PC-3 (cell line): ENCODE results near the gene NRM. TPM values are rescaled to one million over a fixed set of nuclear protein-coding genes. Genes with fewer than 3 reads are reported as not detected.
"Not testable (repeated sequence)": the region's sequence is repeated elsewhere in the genome, so short reads cannot be mapped to it uniquely, and the experiment has no call there.

Source experiments
- ATAC-seq: fragments of 200-7000 bp; cut with Tn5 transposase; 2 replicates; pipeline ENCODE4 v1.9.1; 2020; ENCODE audit warnings: mild to moderate bottlenecking, moderate library complexity
- BruUV-seq: library from RNA; stranded (reverse); fragments of 400-500 nt; replicated peaks from 2 replicates; lab custom pipeline; 2021; lab: Mats Ljungman, UMichigan
- CTCF ChIA-PET: fragments of 300-600 bp; sonication (Branson Sonifier 250); formaldehyde crosslinking; loops from one replicate; lab custom pipeline; 2022; ENCODE audit warnings: antibody characterized with exemption; lab: Charles Lee
- POLR2A ChIA-PET: fragments of 300-600 bp; sonication (Branson Sonifier 250); formaldehyde crosslinking; loops from one replicate; lab custom pipeline; 2022; ENCODE audit warnings: antibody characterized with exemption; ENCODE audit not compliant: unreplicated experiment; lab: Charles Lee
- DNase-seq: peaks from one replicate; pipeline ENCODE4 v3.0.0-alpha.2; 2015
- H2AFZ ChIP-seq: fragments of 300-600 bp; sonication (generic); 2 replicates; pipeline ENCODE4 v1.6.0; 2016; ENCODE audit warnings: antibody characterized with exemption, low read length
- H3F3A ChIP-seq: fragments of 300-600 bp; sonication (generic); one replicate; pipeline ENCODE4 v1.6.0; 2017; ENCODE audit warnings: antibody characterized with exemption, low read length, control low read depth, mild to moderate bottlenecking; ENCODE audit not compliant: unreplicated experiment
- H3K27ac ChIP-seq: fragments of 300-600 bp; sonication (generic); 2 replicates; pipeline ENCODE4 v1.5.1; 2016; ENCODE audit warnings: mild to moderate bottlenecking, low read length
- H3K27me3 ChIP-seq: fragments of 300-600 bp; sonication (generic); 2 replicates; pipeline ENCODE4 v1.6.1; 2016; ENCODE audit warnings: low read length, mixed read lengths
- H3K36me3 ChIP-seq: fragments of 300-600 bp; sonication (generic); 2 replicates; pipeline ENCODE4 v1.6.1; 2016; ENCODE audit warnings: low read depth, mixed run types, low read length, mixed read lengths
- H3K4me1 ChIP-seq: fragments of 300-600 bp; sonication (generic); 2 replicates; pipeline ENCODE4 v1.5.1; 2016; ENCODE audit warnings: low read length; ENCODE audit not compliant: insufficient read depth
- H3K4me2 ChIP-seq: fragments of 300-600 bp; sonication (generic); 2 replicates; pipeline ENCODE4 v1.6.0; 2016; ENCODE audit warnings: low read length
- H3K4me3 ChIP-seq: fragments of 300-600 bp; sonication (generic); 2 replicates; pipeline ENCODE4 v1.5.1; 2016; ENCODE audit warnings: mild to moderate bottlenecking, low read length, mixed read lengths
- H3K79me2 ChIP-seq: fragments of 300-600 bp; sonication (generic); 2 replicates; pipeline ENCODE4 v1.6.1; 2017; ENCODE audit warnings: low read length, mixed read lengths
- H3K9ac ChIP-seq: fragments of 300-600 bp; sonication (generic); 2 replicates; pipeline ENCODE4 v1.6.0; 2016; ENCODE audit warnings: mild to moderate bottlenecking, low read length
- H3K9me2 ChIP-seq: fragments of 300-600 bp; sonication (generic); replicated peaks from 2 replicates; pipeline ENCODE4 v1.6.1; 2016; ENCODE audit warnings: mixed run types, low read length, mixed read lengths
- H3K9me3 ChIP-seq: fragments of 300-600 bp; sonication (generic); 2 replicates; pipeline ENCODE4 v1.6.1; 2016; ENCODE audit warnings: low read length, mixed read lengths
- H4K20me1 ChIP-seq: fragments of 300-600 bp; sonication (generic); 2 replicates; pipeline ENCODE4 v1.6.1; 2016; ENCODE audit warnings: low read length, mixed read lengths
- EZH2phosphoT487 ChIP-seq: fragments of 300-600 bp; sonication (generic); IDR thresholded peaks from 2 replicates; pipeline ENCODE4 v1.6.1; 2018; ENCODE audit warnings: mild to moderate bottlenecking, antibody characterized with exemption, low read length, borderline replicate concordance
- intact Hi-C: fragments of 100-400 bp; cut with micrococcal nuclease; formaldehyde crosslinking; loops from 2 replicates; pipeline ENCODE4 v1.9.0; 2023
- total RNA-seq: library from RNA; depleted of rRNA; stranded (reverse); fragments of >200 nt; gene quantifications from 2 replicates; pipeline ENCODE4 v1.2.3, GENCODE V29; 2014

Gene NRM
- total RNA-seq, 1 experiment from 2014 or later: 8.5 TPM

DNA sequence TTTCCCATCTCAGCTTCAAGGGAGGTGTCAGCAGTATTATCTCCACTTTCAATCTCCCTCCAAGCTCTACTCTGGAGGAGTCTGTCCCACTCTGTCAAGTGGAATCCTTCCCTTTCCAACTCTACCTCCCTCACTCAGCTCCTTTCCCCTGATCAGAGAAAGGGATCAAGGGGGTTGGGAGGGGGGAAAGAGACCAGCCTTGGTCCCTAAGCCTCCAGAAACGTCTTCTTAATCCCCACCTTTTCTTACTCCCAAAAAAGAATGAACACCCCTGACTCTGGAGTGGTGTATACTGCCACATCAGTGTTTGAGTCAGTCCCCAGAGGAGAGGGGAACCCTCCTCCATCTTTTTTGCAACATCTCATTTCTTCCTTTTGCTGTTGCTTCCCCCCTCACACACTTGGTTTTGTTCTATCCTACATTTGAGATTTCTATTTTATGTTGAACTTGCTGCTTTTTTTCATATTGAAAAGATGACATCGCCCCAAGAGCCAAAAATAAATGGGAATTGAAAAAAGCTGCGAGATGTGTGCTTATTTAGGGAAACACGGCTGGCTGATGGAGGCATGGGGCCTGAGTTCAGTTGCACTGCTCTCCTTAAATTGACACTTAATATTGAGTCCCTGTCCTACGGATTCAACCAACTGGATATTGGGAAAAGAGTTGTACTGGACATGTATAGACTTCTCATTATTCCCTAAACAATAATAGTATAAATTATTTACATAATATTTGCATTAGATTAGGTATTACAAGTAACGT lies 34.3 kb upstream of the NRM start:
- no peak for TF ChIP-seq EZH2phosphoT487
- ChIA-PET CTCF (no interaction called here), POLR2A (interaction anchor here (0.7 kb wide), 1 partner anchor 44 kb away, joined by 3 read pairs; no protein-coding TSS in a partner anchor)
- H3K9me3 ChIP-seq: no peaks in the 10 kb centered on the region
- peaks cover 29% of the 10 kb centered on the region for H3F3A ChIP-seq
- intact Hi-C loops: loop anchor here (1.0 to 10.0 kb wide), 4 partner anchors 152 to 362 kb away; partner anchors contain the start of gene HLA-E
- peaks cover 32% of the 10 kb centered on the region for H4K20me1 ChIP-seq
- no peaks in the 10 kb centered on the region for H3K27me3 ChIP-seq
- peak overlapping the region; percentile 2; the same call in 1 of the 2 replicates for H3K27ac ChIP-seq
- H3K79me2 ChIP-seq: peaks cover 52% of the 10 kb centered on the region
- H3K9ac ChIP-seq: no peak overlapping the region
- BruUV-seq: no TSS peak
- H3K4me2 ChIP-seq: peak overlapping the region; percentile 20; the same call in 1 of the 2 replicates
- H3K9me2 ChIP-seq: no peaks in the 10 kb centered on the region
- no peak for ATAC-seq
- no peak for DNase-seq
- H3K4me3 ChIP-seq: no peak overlapping the region
- H2AFZ ChIP-seq: no peak overlapping the region
- H3K36me3 ChIP-seq: peaks cover 44% of the 10 kb centered on the region
- H3K4me1 ChIP-seq: peaks cover 12% of the 10 kb centered on the region

DNA sequence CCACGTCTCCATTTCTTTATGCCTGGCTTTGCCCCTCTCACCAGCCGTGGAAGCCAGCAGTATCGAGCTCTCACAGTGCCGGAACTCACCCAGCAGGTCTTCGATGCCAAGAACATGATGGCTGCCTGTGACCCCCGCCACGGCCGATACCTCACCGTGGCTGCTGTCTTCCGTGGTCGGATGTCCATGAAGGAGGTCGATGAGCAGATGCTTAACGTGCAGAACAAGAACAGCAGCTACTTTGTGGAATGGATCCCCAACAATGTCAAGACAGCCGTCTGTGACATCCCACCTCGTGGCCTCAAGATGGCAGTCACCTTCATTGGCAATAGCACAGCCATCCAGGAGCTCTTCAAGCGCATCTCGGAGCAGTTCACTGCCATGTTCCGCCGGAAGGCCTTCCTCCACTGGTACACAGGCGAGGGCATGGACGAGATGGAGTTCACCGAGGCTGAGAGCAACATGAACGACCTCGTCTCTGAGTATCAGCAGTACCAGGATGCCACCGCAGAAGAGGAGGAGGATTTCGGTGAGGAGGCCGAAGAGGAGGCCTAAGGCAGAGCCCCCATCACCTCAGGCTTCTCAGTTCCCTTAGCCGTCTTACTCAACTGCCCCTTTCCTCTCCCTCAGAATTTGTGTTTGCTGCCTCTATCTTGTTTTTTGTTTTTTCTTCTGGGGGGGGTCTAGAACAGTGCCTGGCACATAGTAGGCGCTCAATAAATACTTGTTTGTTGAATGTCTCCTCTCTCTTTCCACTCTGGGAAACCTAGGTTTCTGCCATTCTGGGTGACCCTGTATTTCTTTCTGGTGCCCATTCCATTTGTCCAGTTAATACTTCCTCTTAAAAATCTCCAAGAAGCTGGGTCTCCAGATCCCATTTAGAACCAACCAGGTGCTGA lies 33.3 kb upstream of the NRM start:
- H3K9me2 ChIP-seq, H3K27me3 ChIP-seq, DNase-seq, H2AFZ ChIP-seq, CTCF ChIA-PET, H3K9me3 ChIP-seq, H3K4me3 ChIP-seq, H3K9ac ChIP-seq, ATAC-seq: not testable (repeated sequence)
- H3F3A ChIP-seq: peaks cover 29% of the 10 kb centered on the region
- BruUV-seq: TSS peak; percentile 13
- peaks cover 32% of the 10 kb centered on the region for H4K20me1 ChIP-seq
- peaks cover 18% of the 10 kb centered on the region for H3K4me1 ChIP-seq
- H3K79me2 ChIP-seq: peaks cover 60% of the 10 kb centered on the region
- H3K36me3 ChIP-seq: peaks cover 37% of the 10 kb centered on the region
- intact Hi-C loops: loop anchor here (5.0 to 10.0 kb wide), 2 partner anchors 182 to 239 kb away; partner anchors contain the start of gene HLA-E
- peak overlapping the region; percentile 91; the same call in 1 of the 2 replicates for H3K4me2 ChIP-seq
- H3K27ac ChIP-seq: peak overlapping the region; percentile 2; the same call in 1 of the 2 replicates
- POLR2A ChIA-PET: interaction anchor here (0.7 kb wide), 1 partner anchor 45 kb away, joined by 3 read pairs; no protein-coding TSS in a partner anchor

DNA sequence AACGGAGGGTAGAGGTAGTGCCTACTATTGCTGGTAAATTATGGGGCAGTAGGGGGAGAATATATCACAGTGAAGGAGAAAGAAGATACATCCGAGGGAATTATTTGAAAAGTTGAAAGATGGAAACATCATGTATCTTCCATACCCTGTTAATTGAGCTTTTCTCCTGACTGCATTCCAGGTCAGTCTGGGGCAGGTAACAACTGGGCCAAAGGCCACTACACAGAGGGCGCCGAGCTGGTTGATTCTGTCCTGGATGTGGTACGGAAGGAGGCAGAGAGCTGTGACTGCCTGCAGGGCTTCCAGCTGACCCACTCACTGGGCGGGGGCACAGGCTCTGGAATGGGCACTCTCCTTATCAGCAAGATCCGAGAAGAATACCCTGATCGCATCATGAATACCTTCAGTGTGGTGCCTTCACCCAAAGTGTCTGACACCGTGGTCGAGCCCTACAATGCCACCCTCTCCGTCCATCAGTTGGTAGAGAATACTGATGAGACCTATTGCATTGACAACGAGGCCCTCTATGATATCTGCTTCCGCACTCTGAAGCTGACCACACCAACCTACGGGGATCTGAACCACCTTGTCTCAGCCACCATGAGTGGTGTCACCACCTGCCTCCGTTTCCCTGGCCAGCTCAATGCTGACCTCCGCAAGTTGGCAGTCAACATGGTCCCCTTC lies 32.5 kb upstream of the NRM start:
- not testable (repeated sequence) for H3K9me3 ChIP-seq, H3K27me3 ChIP-seq, DNase-seq, ATAC-seq, BruUV-seq, H3K9me2 ChIP-seq, H2AFZ ChIP-seq
- Histone ChIP-seq H3K79me2 (peaks cover 68% of the 10 kb centered on the region), H4K20me1 (peaks cover 32% of the 10 kb centered on the region), H3F3A (peaks cover 29% of the 10 kb centered on the region), H3K27ac (peak overlapping the region; percentile 38), H3K4me2 (peak overlapping the region; percentile 91), H3K9ac (peak overlapping the region; percentile 45; the same call in 1 of the 2 replicates), H3K36me3 (peaks cover 37% of the 10 kb centered on the region), H3K4me1 (peaks cover 26% of the 10 kb centered on the region), H3K4me3 (peak overlapping the region; percentile 94)
- ChIA-PET POLR2A (interaction anchor here (0.5 kb wide), 1 partner anchor 77 kb away, joined by 6 read pairs; no protein-coding TSS in a partner anchor), CTCF (interaction anchor here (1.4 kb wide), 1 partner anchor 44 kb away, joined by 7 read pairs; no protein-coding TSS in a partner anchor)
- intact Hi-C loops: loop anchor here (5.0 to 10.0 kb wide), 2 partner anchors 181 to 238 kb away; partner anchors contain the start of gene HLA-E
